ENCODE measurements around the gene PPP1R14B. TPM values are rescaled to one million over a fixed set of nuclear protein-coding genes. Genes with fewer than 3 reads are reported as not detected.

The PPP1R14B gene
- total and polyA plus RNA-seq, 2 of the 13 experiments (the other 11 are each of a cell fraction or from before 2014, with no cell fraction given) = 110 to 148 TPM

DNA sequence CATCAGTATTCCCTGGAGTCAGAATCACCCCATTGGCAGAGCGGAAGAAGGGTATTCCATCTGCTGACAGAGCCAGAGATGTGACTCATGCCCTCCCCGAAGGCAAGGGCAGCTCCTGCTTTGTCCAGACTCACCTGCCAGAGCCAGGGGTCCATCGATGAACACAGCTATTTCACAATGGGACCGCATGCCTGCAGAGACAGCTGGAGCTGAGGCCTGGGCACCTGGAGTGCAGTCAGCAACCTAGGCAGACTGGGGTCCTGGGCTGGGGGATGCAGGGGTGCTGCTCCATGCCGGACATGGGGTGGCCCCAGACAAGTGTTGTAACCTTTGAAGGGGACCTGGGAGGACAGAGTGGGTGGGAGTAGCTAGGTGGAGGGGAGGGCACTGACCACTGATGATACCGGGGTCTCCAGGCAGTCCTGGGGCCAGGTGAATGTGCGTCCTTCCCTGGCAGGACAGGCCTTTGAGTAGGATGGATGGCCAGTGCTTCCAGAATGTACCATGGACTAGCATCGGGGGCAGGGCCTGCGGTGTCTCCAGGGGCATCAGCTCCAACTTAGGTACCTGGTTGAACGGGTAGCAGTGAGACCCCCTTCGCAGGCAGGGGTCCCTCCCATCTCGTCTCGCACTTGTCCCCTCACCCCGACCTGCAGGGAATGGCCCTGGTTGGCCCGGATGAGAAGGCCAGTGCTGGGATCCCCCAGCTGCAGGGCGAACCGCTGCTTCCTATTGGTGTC is 22.4 kb downstream of the PPP1R14B start:
- DNase-seq (ENCODE audit: low spot score) (no peak), FAIRE-seq (no peak), ATAC-seq (no peak)
- no peak overlapping the region for H3K9ac ChIP-seq (ENCODE audit: insufficient read depth, low read depth, low read length)
- 80% methylated on average over 4 of the region's 17 CpGs for WGBS (ENCODE audit: low lambda C conversion rate)
- in situ Hi-C loops (cut with HindIII; ENCODE audit: extremely low pct_ligation_motif_present, low pct_unique_long_range_greater_than_20kb) = no loop called here
- ChIA-PET POLR2A (interaction anchor here (1.0 to 2.9 kb wide), 4 partner anchors 20 to 94 kb away, joined by 3 to 13 read pairs (median 4); partner anchors contain the start of genes ESRRA, PRDX5, STIP1 and TRMT112), CTCF (ENCODE audit: low intra/inter-chr PET ratio, low total read pairs) (no interaction called here)
- no peak for TF ChIP-seq SKI (IDR thresholded peaks at IDR 0.05; ENCODE audit: partially characterized antibody)
- no peak for TF ChIP-seq ZNF878 (CRISPR knock-in tag; IDR thresholded peaks at IDR 0.05)
- TF ChIP-seq, protein P1, sequence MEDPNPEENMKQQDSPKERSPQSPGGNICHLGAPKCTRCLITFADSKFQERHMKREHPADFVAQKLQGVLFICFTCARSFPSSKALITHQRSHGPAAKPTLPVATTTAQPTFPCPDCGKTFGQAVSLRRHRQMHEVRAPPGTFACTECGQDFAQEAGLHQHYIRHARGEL (CRISPR knock-in tag; IDR thresholded peaks at IDR 0.05) = no peak
- no peak for TF ChIP-seq MEIS1 (CRISPR knock-in tag; IDR thresholded peaks at IDR 0.05; ENCODE audit: borderline replicate concordance)
- no peak for TF ChIP-seq TOE1 (CRISPR knock-in tag; IDR thresholded peaks at IDR 0.05)
- TF ChIP-seq RBFOX2 (IDR thresholded peaks at IDR 0.05; ENCODE audit: low read depth, low read length) = no peak
- TF ChIP-seq, protein P2, sequence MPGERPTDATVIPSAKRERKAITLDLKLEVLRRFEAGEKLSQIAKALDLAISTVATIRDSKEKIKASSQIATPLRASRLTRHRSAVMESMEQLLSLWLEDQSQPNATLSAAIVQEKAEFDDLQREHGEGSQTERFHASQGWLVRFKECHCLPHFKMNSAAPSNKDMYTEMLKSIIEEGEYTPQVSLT (CRISPR knock-in tag; IDR thresholded peaks at IDR 0.05; ENCODE audit: borderline replicate concordance, low read depth) = no peak
- TF ChIP-seq EP300 (IDR thresholded peaks at IDR 0.05; ENCODE audit: low read depth in 2 of 2, low read length in 2 of 2) = no peak
- TF ChIP-seq EP300 (CRISPR knock-in tag; IDR thresholded peaks at IDR 0.05; ENCODE audit: borderline replicate concordance) = no peak
- no peak for TF ChIP-seq ZSCAN31 (CRISPR knock-in tag; IDR thresholded peaks at IDR 0.05; ENCODE audit: low read depth)
- no peak for TF ChIP-seq ZNF383 (CRISPR knock-in tag; IDR thresholded peaks at IDR 0.05; ENCODE audit: borderline replicate concordance)
- TF ChIP-seq FOXM1 (CRISPR knock-in tag; IDR thresholded peaks at IDR 0.05) = no peak
- no peak for TF ChIP-seq KDM6A (CRISPR knock-in tag; IDR thresholded peaks at IDR 0.05; ENCODE audit: low read depth)
- TF ChIP-seq ZBTB4 (CRISPR knock-in tag; IDR thresholded peaks at IDR 0.05; ENCODE audit: borderline replicate concordance) = no peak
- TF ChIP-seq THAP11 (CRISPR knock-in tag; IDR thresholded peaks at IDR 0.05) = no peak
- no peak for TF ChIP-seq ASH2L (IDR thresholded peaks at IDR 0.05; ENCODE audit: insufficient read length, low read depth, low read length)
- TF ChIP-seq ZBTB3 (CRISPR knock-in tag; IDR thresholded peaks at IDR 0.05; ENCODE audit: borderline replicate concordance, low read depth) = no peak
- TF ChIP-seq MATR3 (CRISPR knock-in tag; IDR thresholded peaks at IDR 0.05) = no peak
- TF ChIP-seq MXD1 (CRISPR knock-in tag; IDR thresholded peaks at IDR 0.05) = no peak
- no peak for TF ChIP-seq ZZZ3 (CRISPR knock-in tag; IDR thresholded peaks at IDR 0.05; ENCODE audit: borderline replicate concordance)
- BruUV-seq (replicated peaks) = no TSS peak
- peaks cover 0 to 3% of the 10 kb centered on the region in 2 experiments; a peak in 2 of 5 replicates for H3K36me3 ChIP-seq (replicated peaks in 1 of 2; ENCODE audit: control insufficient read depth in 1 of 2, insufficient read depth in 2 of 2, low read length in 2 of 2)
- no peaks in the 10 kb centered on the region for H4K20me1 ChIP-seq (ENCODE audit: insufficient read depth, low read length)
- H3K27ac ChIP-seq (ENCODE audit: extremely low read length, insufficient read depth, low read length) = no peak overlapping the region
- H3K27me3 ChIP-seq (ENCODE audit: control insufficient read depth in 1 of 2, insufficient read depth in 2 of 2, low read length in 2 of 2) = no peaks in the 10 kb centered on the region
- no peaks in the 10 kb centered on the region for H3K9me3 ChIP-seq (ENCODE audit: low read length)
- peaks cover 35% of the 10 kb centered on the region for H3K4me1 ChIP-seq (ENCODE audit: insufficient read depth, low read length)
- peak overlapping the region in 1 of 3 experiments; percentile 96; a peak in 1 of 6 replicates for H3K4me3 ChIP-seq (replicated peaks in 1 of 3; ENCODE audit: insufficient read depth in 1 of 3, low read depth in 2 of 3, low read length in 3 of 3)
- H3K4me2 ChIP-seq (ENCODE audit: low read depth, low read length) = peak overlapping the region; percentile 96; the same call in 1 of the 2 replicates
- intact Hi-C loops (cut with micrococcal nuclease; ENCODE audit: unreplicated experiment) = no loop called here
- H3K79me2 ChIP-seq (ENCODE audit: insufficient read depth, low read length) = no peaks in the 10 kb centered on the region
- no peak overlapping the region for H2AFZ ChIP-seq (ENCODE audit: low read length)

All from HepG2 (cell line).